Hematopoietic multipotent progenitor cell treated with erythropoietin and hydrocortisone succinate and interleukin-3 and kit ligand, for 17 days (in vitro differentiated cells): ENCODE measurements around the gene MYOM3.
"Not testable (repeated sequence)": the region's sequence is repeated elsewhere in the genome, so short reads cannot be mapped to it uniquely, and the experiment has no call there.

Experiments used
- DNase-seq: peaks from one replicate; pipeline ENCODE4 v3.0.0-alpha.2; 2015; ENCODE audit warnings: low spot score

The MYOM3 gene

DNA sequence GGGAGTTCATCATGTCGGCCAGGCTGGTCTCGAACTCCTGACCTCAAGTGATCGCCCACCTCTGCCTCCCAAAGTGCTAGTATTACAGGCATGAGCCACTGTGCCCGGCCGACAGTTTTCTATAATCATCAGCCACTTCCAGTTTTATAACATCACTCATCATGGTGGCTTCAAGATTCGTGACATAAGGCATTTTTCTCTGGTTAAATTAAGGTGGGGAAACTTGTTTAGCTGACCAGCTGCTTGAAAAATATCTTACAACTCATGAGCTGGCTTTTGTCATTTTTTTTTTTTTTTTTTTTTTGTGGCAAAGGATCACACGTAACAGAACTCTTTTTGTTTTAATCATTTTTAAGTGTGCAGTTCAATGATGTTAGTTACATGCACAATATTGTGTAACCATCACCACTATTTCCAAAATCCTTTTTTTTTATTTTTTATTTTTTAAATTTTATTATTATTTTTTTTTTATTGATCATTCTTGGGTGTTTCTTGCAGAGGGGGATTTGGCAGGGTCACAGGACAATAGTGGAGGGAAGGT lies 80.9 kb downstream of the MYOM3 start:
- DNase-seq: not testable (repeated sequence)

DNA sequence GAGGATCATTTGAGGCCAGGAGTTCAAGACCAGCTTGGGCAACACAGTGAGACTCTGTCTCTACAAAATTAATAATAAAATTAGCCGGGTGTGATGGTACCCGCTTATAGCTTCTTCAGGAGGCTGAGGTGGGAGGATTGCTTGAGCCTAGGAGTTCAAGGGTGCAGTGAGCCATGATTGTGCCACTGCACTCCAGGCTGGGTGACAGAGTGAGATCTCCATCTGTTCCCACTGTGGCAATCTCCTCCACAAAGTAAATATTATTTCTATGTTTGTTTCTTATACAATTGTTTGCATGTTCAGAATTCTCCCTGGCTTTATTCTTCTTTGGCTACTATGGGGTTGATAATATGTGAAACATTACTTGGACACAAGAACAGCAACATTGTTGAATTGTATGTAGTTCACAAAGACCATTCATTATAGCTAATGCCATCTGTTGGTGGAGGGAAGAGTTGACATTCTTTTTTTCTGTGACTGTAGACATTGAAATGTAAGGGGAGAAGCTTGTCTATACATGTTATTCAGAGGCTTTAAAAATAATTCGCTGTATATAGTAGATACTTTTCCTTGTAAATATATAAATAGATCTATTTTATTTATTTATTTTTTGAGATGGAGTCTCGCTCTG lies 84.0 kb downstream of the MYOM3 start:
- peak; percentile 17 for DNase-seq

DNA sequence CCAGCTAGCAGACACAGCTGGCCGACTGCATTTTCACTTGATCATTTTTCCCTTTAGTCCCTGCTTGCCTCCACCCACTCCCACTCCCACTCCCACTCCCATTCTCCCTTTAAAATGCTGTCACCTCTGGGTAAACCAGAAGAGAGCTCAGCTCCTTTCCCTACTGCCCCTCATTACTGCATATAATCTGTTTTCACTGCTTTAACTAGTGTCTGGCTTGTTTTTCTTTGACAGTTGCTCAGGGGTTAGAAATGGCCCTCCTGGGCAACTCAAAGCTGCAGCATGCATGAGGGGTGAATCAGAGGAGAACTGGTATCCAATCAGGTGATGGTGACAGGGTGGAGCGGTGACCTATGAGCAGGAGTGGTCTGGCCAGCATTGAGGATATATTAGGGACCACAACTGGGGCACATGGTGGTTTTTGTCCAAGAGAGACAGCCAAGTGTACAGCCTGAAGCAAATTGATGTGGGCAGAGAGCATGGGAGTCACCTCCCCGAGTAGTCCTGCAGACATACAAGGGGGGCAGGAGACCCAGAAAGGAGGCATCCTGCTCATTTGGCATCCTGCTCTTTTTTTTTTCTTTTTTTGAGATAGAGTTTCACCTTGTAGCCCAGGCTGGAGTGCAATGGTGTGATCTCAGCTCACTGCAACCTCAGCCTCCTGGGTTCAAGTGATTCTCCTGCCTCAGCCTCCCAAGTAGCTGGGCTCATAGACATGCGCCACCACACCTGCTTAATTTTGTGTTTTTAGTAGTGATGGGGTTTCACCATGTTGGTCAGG lies 89.2 kb downstream of the MYOM3 start:
- DNase-seq: no peak

DNA sequence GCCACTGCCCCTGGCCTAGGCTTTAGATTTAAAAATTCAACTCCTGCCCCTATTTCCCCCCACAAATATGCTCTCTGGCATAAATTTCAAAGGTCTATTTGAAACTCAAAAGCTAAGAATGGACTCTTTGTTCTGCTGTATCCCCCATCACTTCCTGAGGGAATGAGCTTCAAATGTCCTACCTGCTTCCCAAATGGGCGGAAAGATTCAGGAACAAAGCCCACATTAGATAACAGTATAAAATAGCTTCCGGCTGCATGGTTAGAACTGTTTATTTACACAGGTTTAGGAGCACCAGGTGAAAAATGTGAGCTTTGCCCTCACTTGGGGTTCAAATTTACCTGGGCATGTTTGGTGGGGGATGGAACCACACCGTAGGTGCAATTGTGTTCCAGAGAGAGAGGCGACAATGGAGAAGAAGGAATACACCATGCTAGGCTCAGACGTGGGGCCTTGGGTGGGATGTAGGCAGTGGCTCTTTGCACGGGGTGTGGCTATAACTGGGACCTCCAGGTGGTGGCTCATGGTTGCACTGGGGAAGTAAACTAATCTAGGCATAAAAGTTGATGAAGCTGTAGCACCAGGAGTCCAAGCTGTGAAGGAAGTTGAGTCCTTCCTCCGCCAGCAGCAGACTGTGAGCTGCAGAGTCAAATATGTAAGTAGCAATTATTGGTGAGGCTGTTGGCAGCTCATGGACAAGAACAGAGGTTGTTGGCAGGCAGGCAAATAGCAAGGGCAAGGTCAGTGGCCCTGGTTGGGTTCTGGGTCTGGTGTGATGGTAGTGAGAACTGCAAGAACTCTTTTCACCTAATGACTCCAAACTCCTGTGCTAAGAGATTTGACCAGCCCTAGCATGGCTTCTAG lies 90.3 kb downstream of the MYOM3 start:
- no peak for DNase-seq

DNA sequence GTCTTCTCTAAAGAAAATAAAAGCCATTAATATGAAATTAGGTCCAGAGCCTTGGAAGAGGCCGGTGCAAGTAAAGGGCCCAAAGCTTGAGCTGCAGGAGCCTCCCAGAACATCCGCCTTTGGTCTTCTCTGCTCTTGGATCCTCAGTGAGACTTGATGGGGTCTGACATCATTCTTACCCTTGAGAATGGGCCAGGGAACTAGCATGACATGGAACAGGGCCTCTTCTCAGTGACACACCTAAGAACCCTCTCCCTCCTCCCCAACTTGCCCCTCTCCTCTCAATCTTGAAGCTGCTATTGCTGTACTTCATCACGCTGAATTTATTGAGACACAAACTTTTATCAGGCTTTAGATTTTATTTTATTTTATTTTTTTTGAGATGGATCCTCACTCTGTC lies 91.5 kb downstream of the MYOM3 start:
- DNase-seq: no peak

DNA sequence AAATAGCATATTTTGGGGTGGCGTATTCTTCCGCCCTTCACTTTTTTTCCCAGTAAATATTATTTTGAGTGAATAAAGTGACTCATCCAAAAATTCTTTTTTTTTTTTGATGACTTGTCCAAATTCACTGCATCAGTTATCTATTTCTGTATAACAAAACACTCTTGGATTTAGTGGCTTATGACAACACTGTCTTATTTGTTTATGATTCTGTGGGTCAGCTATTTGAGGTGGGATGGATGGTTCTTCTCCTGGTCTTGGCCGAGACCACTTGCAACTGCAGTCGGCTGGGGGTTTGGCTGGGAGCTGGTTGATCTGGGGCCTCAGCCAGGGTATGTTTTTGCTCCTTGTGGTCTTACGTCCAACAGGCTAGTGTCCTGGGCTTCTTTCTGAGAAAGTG lies 91.9 kb downstream of the MYOM3 start:
- no peak for DNase-seq

DNA sequence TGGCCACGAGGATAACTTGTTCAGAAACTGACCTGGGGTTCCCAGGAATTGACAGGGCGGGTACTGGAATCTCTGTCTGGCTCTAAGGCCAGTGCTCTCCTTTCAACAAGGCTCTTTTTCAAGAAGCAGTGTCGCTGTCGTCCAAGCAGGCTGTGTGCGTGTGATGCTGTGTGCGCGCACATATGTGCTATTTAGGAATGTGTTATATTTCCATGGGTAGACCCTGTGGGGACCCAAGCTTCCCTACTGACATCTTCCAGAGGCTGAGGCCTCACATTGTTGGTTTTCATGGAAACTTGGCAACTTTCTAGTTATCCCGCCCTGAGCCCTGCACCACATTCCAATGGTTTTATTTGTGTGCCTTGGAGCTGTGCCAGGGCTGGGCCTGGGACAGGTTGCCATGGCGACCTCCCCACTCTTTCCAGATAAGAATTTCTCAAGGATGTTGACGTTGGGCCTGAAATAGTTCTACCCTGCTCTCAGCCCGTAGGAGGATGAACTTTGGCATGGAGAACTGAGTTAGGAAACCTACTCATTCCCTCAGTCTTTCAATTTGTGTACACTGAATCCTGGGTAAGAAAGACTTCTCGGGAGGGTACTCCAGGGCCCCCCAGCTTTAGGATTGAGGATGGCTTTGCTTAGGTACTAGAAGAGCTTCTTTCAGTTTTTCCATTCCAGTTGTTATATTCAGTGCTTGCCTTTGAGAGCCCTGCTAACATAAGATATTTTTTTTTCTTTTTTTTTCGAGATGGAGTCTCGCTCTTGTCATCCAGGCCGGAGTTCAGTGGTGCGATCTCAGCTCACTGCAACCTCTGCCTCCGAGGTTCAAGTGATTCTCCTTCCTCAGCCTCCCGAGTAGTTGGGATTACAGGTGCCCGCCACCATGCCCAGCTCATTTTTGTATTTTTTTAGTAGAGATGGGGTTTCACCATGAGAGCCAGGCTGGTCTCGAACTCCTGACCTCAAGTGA lies 93.0 kb downstream of the MYOM3 start:
- no peak for DNase-seq

DNA sequence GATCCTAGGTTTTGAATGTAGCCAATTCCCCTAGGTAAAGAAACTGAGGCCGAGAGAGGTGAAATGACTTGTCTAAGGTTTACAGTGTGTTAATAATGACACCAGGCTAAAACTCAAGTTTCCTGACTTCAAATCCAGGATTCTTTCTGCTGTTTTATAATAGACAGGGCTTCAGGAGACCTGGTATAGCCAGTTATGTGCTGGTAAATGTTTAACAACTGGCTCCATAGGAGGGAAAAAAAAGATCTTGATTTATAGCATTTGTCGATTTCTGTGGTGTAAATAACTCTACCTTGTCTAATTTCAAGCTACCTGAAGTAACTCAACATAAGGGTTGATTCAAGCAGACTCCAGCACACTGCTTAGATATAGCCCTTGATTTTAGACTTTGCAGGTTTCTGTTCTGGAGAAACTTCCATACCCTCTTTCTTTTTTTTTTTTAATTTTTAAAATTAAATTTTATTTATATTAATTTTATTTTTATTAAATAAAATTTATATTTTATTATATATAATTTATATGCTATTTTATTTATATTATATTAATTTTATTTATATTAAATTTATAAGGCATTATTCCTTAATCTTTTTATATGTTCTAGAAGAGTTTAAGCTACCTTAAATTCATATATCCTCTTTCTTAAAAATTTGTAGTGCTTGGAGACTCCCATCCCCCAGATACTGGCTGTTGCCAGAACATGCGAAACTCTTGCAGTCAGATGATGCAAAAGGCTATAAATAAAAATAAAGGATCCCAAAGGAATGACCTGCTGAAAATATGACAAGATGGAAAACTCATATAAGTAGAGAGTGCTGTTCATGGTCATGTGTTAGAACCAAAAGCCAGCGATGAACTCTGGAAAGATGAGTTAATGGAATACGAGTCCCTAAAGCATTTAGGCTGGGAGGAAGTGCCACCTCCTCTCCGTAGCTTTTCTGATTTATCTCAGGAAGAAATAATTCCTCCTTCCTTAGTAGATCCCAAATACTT lies 96.4 kb downstream of the MYOM3 start:
- no peak for DNase-seq

DNA sequence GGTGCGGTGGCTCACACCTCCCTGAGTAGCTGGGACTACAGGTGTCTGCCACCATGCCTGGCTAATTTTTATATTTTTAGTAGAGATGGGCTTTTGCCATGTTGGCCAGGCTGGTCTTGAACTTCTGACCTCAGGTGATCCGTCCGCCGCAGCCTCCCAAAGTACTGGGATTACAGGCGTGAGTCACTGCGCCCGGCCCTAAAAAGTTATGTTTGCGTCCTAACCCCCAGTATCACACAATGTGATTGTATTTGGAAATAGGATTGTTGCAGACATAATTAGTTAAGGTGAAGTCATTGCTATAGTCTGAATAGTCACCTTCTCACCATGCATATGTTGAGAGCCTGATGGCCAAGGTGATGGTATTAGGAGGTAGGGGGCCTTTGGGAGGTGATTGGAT lies 99.1 kb downstream of the MYOM3 start:
- DNase-seq: not testable (repeated sequence)

DNA sequence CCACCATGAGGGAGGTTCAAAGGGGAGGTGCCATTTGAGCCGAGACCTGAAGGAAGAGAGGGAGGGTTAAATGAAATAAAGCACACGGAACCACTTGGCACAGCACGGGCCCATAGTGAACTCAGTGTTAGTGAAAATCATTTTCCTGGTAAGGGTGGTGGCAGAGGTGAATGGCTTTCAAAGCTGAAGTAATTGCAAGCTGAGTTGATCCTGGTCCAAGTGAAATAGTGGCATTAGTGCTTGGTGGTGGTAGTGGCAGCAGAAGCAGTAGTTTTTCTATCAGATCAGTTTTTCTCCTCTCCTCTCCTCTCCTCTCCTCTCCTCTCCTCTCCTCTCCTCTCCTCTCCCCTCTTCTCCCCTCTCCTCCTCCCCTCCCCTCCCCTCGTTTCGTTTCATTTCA lies 101.3 kb downstream of the MYOM3 start:
- no peak for DNase-seq

DNA sequence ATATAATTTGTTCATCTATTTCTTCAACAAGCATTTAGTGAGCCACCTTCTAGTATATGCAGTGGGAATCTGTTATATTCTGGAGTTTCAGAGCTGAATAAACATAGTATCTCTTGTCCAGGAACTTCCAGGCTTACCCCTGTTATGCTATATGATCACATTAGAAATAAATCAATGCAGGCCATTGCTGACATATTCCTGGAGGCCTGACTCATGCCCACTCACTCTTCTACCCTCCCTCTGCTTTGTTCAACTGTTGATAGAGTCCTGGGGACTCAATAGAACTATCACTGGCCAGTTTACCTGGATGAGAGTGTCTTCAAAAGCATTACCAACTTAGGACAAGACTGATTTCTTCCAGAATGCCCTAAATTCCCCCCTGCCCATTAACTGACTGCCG lies 102.5 kb downstream of the MYOM3 start:
- DNase-seq: no peak

DNA sequence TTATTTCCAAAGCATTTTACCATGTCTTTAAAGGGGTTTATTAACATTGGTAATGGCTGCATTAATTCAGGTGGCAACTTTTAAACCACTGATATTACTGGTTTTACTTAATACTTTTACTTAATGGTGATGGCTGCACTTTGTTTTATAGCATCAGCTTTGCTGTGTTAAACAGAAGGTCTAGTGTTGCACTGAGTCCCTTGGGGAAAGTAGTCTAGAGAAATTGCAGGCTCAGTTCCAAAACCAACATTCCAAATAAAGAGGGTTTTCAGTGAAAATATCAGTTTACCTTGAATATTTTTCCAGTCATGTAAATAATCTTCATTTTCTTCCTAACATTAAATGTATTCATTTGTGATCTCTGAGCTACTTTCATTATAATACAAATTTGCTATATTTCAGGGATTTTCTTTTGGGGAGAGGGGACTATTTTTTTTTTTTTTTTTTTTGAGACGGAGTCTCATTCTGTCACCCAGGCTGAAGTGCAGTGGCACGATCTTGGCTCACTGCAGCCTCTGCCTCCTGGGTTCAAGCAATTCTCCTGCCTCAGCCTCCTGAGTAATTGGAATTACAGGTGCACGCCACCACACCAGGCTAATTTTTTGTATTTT lies 103.3 kb downstream of the MYOM3 start:
- not testable (repeated sequence) for DNase-seq

DNA sequence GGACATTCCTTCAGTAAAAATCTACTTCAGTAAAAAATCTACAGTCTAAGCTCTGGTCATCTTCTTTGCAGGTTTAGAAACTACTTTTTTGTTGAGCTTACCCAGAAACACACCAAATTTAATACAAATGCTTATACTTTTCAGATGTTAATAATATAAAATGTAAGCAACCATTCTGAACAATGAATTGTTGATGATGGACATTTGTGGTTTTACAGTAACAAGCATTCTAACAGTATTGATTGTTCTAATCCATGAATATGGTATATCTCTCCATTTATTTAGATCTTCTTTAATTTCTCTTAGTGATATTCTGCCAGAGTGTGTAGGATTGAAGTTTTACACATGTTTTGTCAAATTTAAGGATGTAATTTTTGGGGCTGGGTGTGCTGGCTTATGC lies 104.9 kb downstream of the MYOM3 start:
- no peak for DNase-seq
